ENCODE measurements around the gene CD2. TPM values are rescaled to one million over a fixed set of nuclear protein-coding genes. Genes with fewer than 3 reads are reported as not detected.
"Not testable (repeated sequence)": the region's sequence is repeated elsewhere in the genome, so short reads cannot be mapped to it uniquely, and the experiment has no call there.

CD2 gene
- total RNA-seq, 6 donors from 2014 or later = 3.8 to 23.5 (median 7.9) TPM

DNA sequence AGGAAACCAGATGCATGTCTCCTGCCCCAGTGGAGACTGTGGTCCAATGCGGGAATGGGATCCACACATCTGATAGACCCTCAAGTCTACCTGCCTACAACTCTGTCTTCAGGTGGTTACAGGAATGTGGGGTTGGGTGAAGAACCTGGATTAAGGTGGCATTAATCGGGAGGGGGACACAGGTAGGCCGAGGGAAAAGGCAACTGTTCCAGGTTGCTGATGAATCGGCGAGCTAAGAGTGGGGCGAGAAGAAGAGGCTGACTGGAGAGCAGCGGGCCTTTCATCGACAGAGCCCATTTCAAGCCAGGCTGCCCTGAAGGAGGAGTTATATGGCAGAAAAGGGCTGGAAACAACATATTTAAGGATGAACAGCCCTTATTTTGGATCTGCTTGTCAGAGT, 836 bp downstream of the CD2 start:
- peak overlapping the region in 3 of 4 donors; percentile 8 to 32 (median 26) for H3K4me3 ChIP-seq
- no peak for DNase-seq
- ATAC-seq (ENCODE audit: low FRiP score in 2 of 2) = no peak
- TF ChIP-seq POLR2AphosphoS5 (IDR thresholded peaks at IDR 0.05) = no peak
- TF ChIP-seq, protein P1, sequence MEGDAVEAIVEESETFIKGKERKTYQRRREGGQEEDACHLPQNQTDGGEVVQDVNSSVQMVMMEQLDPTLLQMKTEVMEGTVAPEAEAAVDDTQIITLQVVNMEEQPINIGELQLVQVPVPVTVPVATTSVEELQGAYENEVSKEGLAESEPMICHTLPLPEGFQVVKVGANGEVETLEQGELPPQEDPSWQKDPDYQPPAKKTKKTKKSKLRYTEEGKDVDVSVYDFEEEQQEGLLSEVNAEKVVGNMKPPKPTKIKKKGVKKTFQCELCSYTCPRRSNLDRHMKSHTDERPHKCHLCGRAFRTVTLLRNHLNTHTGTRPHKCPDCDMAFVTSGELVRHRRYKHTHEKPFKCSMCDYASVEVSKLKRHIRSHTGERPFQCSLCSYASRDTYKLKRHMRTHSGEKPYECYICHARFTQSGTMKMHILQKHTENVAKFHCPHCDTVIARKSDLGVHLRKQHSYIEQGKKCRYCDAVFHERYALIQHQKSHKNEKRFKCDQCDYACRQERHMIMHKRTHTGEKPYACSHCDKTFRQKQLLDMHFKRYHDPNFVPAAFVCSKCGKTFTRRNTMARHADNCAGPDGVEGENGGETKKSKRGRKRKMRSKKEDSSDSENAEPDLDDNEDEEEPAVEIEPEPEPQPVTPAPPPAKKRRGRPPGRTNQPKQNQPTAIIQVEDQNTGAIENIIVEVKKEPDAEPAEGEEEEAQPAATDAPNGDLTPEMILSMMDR (IDR thresholded peaks at IDR 0.05) = no peak
- TF ChIP-seq EP300 (IDR thresholded peaks at IDR 0.05) = no peak
- no peak for TF ChIP-seq POLR2A (IDR thresholded peaks at IDR 0.05)
- H3K9me3 ChIP-seq = no peaks in the 10 kb centered on the region
- H3K27ac ChIP-seq = peak overlapping the region in 2 of 4 donors; percentile 45 to 62
- 77 to 95% methylated on average over 8 of the region's 8 CpGs for WGBS, 2 donors
- H3K27me3 ChIP-seq = no peaks in the 10 kb centered on the region
- no peaks in the 10 kb centered on the region for H3K36me3 ChIP-seq
- H3K4me1 ChIP-seq = peaks cover 0 to 4% (median 0%) of the 10 kb centered on the region in 4 donors

DNA sequence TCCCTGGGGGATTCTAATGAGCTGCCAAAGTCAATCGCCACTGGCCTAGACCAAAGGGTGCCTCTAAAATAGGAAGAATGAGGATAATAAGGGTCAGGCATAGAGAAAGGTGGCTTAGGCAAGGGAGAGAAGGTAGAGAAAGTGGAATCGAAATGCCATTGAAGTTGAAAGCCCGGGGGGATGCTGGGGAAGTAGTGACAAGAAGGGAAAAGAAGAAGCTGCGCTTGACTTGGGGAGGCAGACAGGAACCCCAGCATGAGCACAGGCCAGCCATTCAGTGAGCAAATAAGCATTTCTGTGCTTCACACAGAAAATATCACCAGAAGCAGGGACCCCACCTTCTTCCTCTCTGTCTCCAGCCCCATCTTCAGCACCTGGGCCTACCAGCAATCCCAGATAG, 1.5 kb downstream of the CD2 start:
- TF ChIP-seq POLR2A (IDR thresholded peaks at IDR 0.05) = no peak
- no peak for TF ChIP-seq EP300 (IDR thresholded peaks at IDR 0.05)
- TF ChIP-seq, protein P1 (IDR thresholded peaks at IDR 0.05) = no peak
- no peak for TF ChIP-seq POLR2AphosphoS5 (IDR thresholded peaks at IDR 0.05)
- Histone ChIP-seq H3K36me3 (no peaks in the 10 kb centered on the region), H3K9me3 (no peaks in the 10 kb centered on the region), H3K27me3 (no peaks in the 10 kb centered on the region), H3K27ac (peak overlapping the region in 2 of 4 donors; percentile 45 to 62), H3K4me3 (peak overlapping the region in 3 of 4 donors; percentile 8 to 32 (median 26)), H3K4me1 (peaks cover 0 to 4% (median 0%) of the 10 kb centered on the region in 4 donors)
- WGBS, 2 donors = 75 to 79% methylated on average over 4 of the region's 4 CpGs
- DNase-seq (no peak), ATAC-seq (ENCODE audit: low FRiP score in 2 of 2) (no peak)

DNA sequence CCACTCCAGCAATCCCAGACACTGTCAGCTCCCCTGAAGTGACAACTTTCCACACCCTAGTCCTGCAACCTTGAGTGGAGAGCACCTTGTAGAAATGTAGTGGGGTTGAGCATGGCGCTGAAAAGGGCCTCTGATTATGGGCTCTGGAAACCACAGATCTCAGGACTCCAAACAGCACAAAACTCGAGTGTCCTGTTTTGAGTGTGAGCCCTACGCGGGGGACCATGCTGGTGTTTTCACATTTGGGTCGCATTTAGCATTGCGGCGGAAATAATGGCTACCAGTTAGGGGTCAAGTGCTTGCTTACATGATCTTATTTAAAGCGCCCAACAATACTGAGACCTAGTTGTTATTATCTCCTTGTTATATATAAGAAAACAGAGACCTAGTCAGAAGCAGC, 1.9 kb downstream of the CD2 start:
- H3K4me3 ChIP-seq = peak overlapping the region in 3 of 4 donors; percentile 8 to 32 (median 26)
- not testable (repeated sequence) for ATAC-seq (ENCODE audit: low FRiP score in 2 of 2); H3K4me1 ChIP-seq; H3K27me3 ChIP-seq; H3K9me3 ChIP-seq; DNase-seq; H3K36me3 ChIP-seq
- WGBS, 2 donors = 92 to 94% methylated on average over 7 to 8 of the region's 8 CpGs
- H3K27ac ChIP-seq = peak overlapping the region in 2 of 4 donors; percentile 45 to 62

DNA sequence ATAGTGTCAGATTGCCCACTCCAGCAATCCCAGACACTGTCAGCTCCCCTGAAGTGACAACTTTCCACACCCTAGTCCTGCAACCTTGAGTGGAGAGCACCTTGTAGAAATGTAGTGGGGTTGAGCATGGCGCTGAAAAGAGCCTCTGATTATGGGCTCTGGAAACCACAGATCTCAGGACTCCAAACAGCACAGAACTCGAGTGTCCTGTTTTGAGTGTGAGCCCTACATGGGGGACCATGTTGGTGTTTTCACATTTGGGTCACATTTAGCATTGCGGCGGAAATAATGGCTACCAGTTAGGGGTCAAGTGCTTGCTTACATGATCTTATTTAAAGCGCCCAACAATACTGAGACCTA, 4.2 kb downstream of the CD2 start:
- not testable (repeated sequence) for ATAC-seq (ENCODE audit: low FRiP score in 2 of 2); H3K9me3 ChIP-seq; H3K27ac ChIP-seq; H3K27me3 ChIP-seq; H3K36me3 ChIP-seq; DNase-seq; H3K4me1 ChIP-seq
- WGBS, 2 donors = 77% methylated on average over 4 to 5 of the region's 5 CpGs
- H3K4me3 ChIP-seq = peak overlapping the region in 2 of 4 donors; percentile 26 to 31

DNA sequence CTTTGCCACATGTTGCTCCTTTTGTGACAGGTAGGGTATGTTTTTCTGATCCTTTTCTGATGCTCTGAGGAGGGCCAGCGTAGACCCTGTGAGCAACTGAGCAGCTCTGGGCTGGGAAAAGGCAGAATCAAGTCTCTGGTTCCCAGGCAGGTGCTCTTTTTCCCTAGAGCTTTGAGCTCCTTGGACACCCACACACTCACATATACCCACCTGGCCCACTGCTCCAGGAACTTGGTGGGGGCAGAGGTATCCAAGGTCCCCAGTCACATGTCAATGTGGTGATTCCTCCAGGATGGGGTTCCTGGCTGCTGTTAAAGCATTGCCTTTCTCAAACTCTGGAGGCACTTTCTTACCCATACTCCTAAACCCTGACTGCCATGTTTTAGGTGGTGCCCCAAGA, 5.4 kb downstream of the CD2 start:
- 75 to 95% methylated on average over 1 of the region's 1 CpG for WGBS, 2 donors
- Histone ChIP-seq H3K27ac (no peak overlapping the region), H3K4me3 (peak overlapping the region in 2 of 4 donors; percentile 1 to 19)

DNA sequence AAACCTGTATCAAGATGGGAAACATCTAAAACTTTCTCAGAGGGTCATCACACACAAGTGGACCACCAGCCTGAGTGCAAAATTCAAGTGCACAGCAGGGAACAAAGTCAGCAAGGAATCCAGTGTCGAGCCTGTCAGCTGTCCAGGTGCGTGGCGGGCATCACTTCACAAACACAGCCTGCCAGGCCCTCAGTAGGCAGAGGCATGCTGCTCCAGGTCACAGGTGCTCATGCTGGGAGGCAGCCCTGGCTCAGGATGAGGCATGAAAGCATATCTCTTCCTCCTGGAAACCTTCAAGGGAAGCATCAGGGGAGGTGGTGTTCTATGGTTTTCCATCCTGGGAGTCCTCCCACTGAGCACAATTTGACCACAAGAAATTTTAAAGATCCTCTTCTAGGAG, 6.3 kb downstream of the CD2 start:
- H3K4me3 ChIP-seq = no peak overlapping the region
- H3K36me3 ChIP-seq = no peaks in the 10 kb centered on the region
- DNase-seq (peak in 1 of 2 donors; percentile 8), ATAC-seq (ENCODE audit: low FRiP score in 2 of 2) (no peak)
- H3K4me1 ChIP-seq = peaks cover 0 to 6% (median 2%) of the 10 kb centered on the region in 4 donors
- TF ChIP-seq POLR2A (IDR thresholded peaks at IDR 0.05) (no peak), EP300 (IDR thresholded peaks at IDR 0.05) (no peak), POLR2AphosphoS5 (IDR thresholded peaks at IDR 0.05) (no peak)
- TF ChIP-seq, protein P1 (IDR thresholded peaks at IDR 0.05) = no peak
- WGBS, 2 donors = 73 to 96% methylated on average over 2 to 3 of the region's 3 CpGs
- no peak overlapping the region for H3K27ac ChIP-seq
- H3K9me3 ChIP-seq = no peaks in the 10 kb centered on the region
- H3K27me3 ChIP-seq = no peaks in the 10 kb centered on the region

More for the DNA sequence above, 5.4 kb downstream of the CD2 start:
- Histone ChIP-seq H3K27me3 (no peaks in the 10 kb centered on the region), H3K4me1 (peaks cover 0 to 6% (median 2%) of the 10 kb centered on the region in 4 donors), H3K36me3 (no peaks in the 10 kb centered on the region), H3K9me3 (no peaks in the 10 kb centered on the region)
- ATAC-seq (ENCODE audit: low FRiP score in 2 of 2) = no peak
- no peak for DNase-seq
- TF ChIP-seq EP300 (IDR thresholded peaks at IDR 0.05) = no peak
- TF ChIP-seq, protein P1 (IDR thresholded peaks at IDR 0.05) = no peak
- TF ChIP-seq POLR2AphosphoS5 (IDR thresholded peaks at IDR 0.05) = no peak
- TF ChIP-seq POLR2A (IDR thresholded peaks at IDR 0.05) = no peak
